ENCODE data around the gene FAM81B. TPM values are rescaled to one million over a fixed set of nuclear protein-coding genes. Genes with fewer than 3 reads are reported as not detected.

Gene FAM81B
- polyA plus RNA-seq, 3 donors, result not detected

DNA sequence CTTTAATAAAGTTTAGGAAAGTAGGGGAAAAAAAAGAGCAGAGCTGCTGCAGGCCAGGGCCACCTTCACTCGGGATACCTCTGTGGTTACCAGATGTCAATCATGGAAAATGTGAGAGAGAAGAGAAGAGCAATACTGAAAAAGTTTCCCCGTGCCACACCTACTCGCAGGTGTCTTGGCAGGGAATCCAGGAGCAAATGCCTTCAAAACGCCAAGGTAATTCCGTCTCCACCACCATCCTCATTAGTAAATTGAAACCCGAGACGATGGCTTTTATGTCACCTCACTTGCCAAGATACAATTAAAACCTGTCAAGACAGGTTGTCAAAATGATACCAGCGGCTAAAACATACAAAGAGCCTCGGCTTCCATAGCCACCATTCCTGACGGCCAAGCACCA, 49.7 kb downstream of the FAM81B start:
- Mint-ChIP-seq H3K36me3 (no peaks in the 10 kb centered on the region), H3K27me3 (ENCODE audit: low read depth in 3 of 3) (peaks cover 0 to 1% (median 0%) of the 10 kb centered on the region in 3 donors), H3K4me3 (no peak overlapping the region), H3K4me1 (no peaks in the 10 kb centered on the region), H3K9me3 (peaks cover 0 to 2% (median 0%) of the 10 kb centered on the region in 7 donors), H3K27ac (no peak overlapping the region)
- Histone ChIP-seq H3K4me2 (replicated peaks; ENCODE audit: extremely low read depth, low read length, poor library complexity, severe bottlenecking) (no peak overlapping the region), H2AFZ (ENCODE audit: insufficient read depth, low read depth, low read length, poor library complexity, severe bottlenecking) (no peak overlapping the region), H3K27ac (ENCODE audit: low read depth in 1 of 2, low read length in 2 of 2) (no peak overlapping the region), H4K20me1 (ENCODE audit: insufficient read depth, low read length) (no peaks in the 10 kb centered on the region), H3K9ac (ENCODE audit: insufficient read depth, low read length, poor library complexity, severe bottlenecking) (no peak overlapping the region), H3K4me1 (ENCODE audit: control insufficient read depth in 1 of 2, insufficient read depth in 2 of 2, low read length in 2 of 2) (no peaks in the 10 kb centered on the region), H3K36me3 (replicated peaks in 1 of 2; ENCODE audit: control insufficient read depth in 1 of 2, insufficient read depth in 2 of 2, low read length in 2 of 2) (no peaks in the 10 kb centered on the region), H3K79me2 (ENCODE audit: insufficient read depth, low read length) (no peaks in the 10 kb centered on the region), H3K4me3 (replicated peaks in 1 of 3; ENCODE audit: low read depth in 2 of 3, low read length in 3 of 3) (no peak overlapping the region), H3K27me3 (ENCODE audit: control insufficient read depth in 2 of 2, insufficient read depth in 2 of 2, low read length in 2 of 2) (peaks cover 0 to 2% of the 10 kb centered on the region in 2 donors), H3K9me3 (replicated peaks in 1 of 2; ENCODE audit: control insufficient read depth in 1 of 2, insufficient read depth in 1 of 2, low read length in 2 of 2) (no peaks in the 10 kb centered on the region)
- intact Hi-C loops (cut with micrococcal nuclease), result no loop called here
- WGBS (ENCODE audit: insufficient coverage), result 86% methylated on average over 9 of the region's 10 CpGs
- no peak for TF ChIP-seq CTCF (IDR thresholded peaks at IDR 0.05)
- DNase-seq, result no peak

- Histone ChIP-seq H3K27me3 (ENCODE audit: control insufficient read depth in 2 of 2, insufficient read depth in 2 of 2, low read length in 2 of 2) (peaks cover 0 to 2% of the 10 kb centered on the region in 2 donors), H3K27ac (ENCODE audit: low read depth in 1 of 2, low read length in 2 of 2) (no peak overlapping the region), H3K36me3 (replicated peaks in 1 of 2; ENCODE audit: control insufficient read depth in 1 of 2, insufficient read depth in 2 of 2, low read length in 2 of 2) (no peaks in the 10 kb centered on the region), H3K4me3 (replicated peaks in 1 of 3; ENCODE audit: low read depth in 2 of 3, low read length in 3 of 3) (no peak overlapping the region), H3K9me3 (replicated peaks in 1 of 2; ENCODE audit: control insufficient read depth in 1 of 2, insufficient read depth in 1 of 2, low read length in 2 of 2) (no peaks in the 10 kb centered on the region), H3K4me2 (replicated peaks; ENCODE audit: extremely low read depth, low read length, poor library complexity, severe bottlenecking) (no peak overlapping the region), H3K79me2 (ENCODE audit: insufficient read depth, low read length) (no peaks in the 10 kb centered on the region), H2AFZ (ENCODE audit: insufficient read depth, low read depth, low read length, poor library complexity, severe bottlenecking) (no peak overlapping the region), H4K20me1 (ENCODE audit: insufficient read depth, low read length) (no peaks in the 10 kb centered on the region), H3K4me1 (ENCODE audit: control insufficient read depth in 1 of 2, insufficient read depth in 2 of 2, low read length in 2 of 2) (no peaks in the 10 kb centered on the region), H3K9ac (ENCODE audit: insufficient read depth, low read length, poor library complexity, severe bottlenecking) (no peak overlapping the region)
- no peak for DNase-seq
- Mint-ChIP-seq H3K27me3 (ENCODE audit: low read depth in 3 of 3) (peaks cover 0 to 1% (median 0%) of the 10 kb centered on the region in 3 donors), H3K9me3 (peaks cover 0 to 2% (median 0%) of the 10 kb centered on the region in 7 donors), H3K4me3 (no peak overlapping the region), H3K27ac (no peak overlapping the region), H3K36me3 (no peaks in the 10 kb centered on the region), H3K4me1 (no peaks in the 10 kb centered on the region)
- intact Hi-C loops (cut with micrococcal nuclease), result no loop called here
- whole genome bisulfite sequencing (ENCODE audit: insufficient coverage), result 100% methylated on average over 1 of the region's 2 CpGs
- TF ChIP-seq CTCF (IDR thresholded peaks at IDR 0.05), result no peak
Observed at GRCh38 chr5:95441636-95442035, 50.5 kb downstream of the FAM81B start.

Measured in CD14-positive monocyte (primary cell).